H9 (cell line): ENCODE data around the gene ENTPD6. TPM values are rescaled to one million over a fixed set of nuclear protein-coding genes. Genes with fewer than 3 reads are reported as not detected.

Experiments
- DNase-seq: peaks from one replicate; pipeline ENCODE4 v3.0.0-alpha.2; 2017
- H2AFZ ChIP-seq: one replicate; pipeline ENCODE4 v1.6.1; 2013; ENCODE audit warnings: mild to moderate bottlenecking, low read length, control low read depth, moderate library complexity
- H2AK5ac ChIP-seq: 2 replicates; pipeline ENCODE4 v1.6.1; 2013; ENCODE audit warnings: low read length, control low read depth, mixed read lengths; ENCODE audit not compliant: insufficient read length
- H2BK120ac ChIP-seq: one replicate; pipeline ENCODE4 v1.6.1; 2013; ENCODE audit warnings: low read depth, mild to moderate bottlenecking, low read length, control low read depth, inconsistent platforms; ENCODE audit not compliant: poor library complexity, severe bottlenecking
- H2BK12ac ChIP-seq: 2 replicates; pipeline ENCODE4 v1.6.1; 2013; ENCODE audit warnings: low read length, control low read depth, mixed read lengths, low read depth; ENCODE audit not compliant: insufficient read length
- H2BK15ac ChIP-seq: 2 replicates; pipeline ENCODE4 v1.6.1; 2013; ENCODE audit warnings: low read depth, low read length, control low read depth
- H2BK20ac ChIP-seq: one replicate; pipeline ENCODE4 v1.6.1; 2013; ENCODE audit warnings: low read depth, mild to moderate bottlenecking, low read length, control low read depth, inconsistent platforms; ENCODE audit not compliant: poor library complexity, severe bottlenecking
- H2BK5ac ChIP-seq: 2 replicates; pipeline ENCODE4 v1.6.1; 2013; ENCODE audit warnings: low read length, control low read depth, mixed read lengths; ENCODE audit not compliant: insufficient read length
- H3K14ac ChIP-seq: 2 replicates; pipeline ENCODE4 v1.6.1; 2013; ENCODE audit warnings: low read length, control low read depth; ENCODE audit not compliant: insufficient read depth
- H3K18ac ChIP-seq: 2 replicates; pipeline ENCODE4 v1.6.1; 2013; ENCODE audit warnings: low read depth, mild to moderate bottlenecking, mixed read lengths, low read length, control low read depth; ENCODE audit not compliant: insufficient read length
- H3K23ac ChIP-seq: 2 replicates; pipeline ENCODE4 v1.6.1; 2013; ENCODE audit warnings: low read length, control low read depth, mixed read lengths, low read depth; ENCODE audit not compliant: insufficient read length
- H3K23me2 ChIP-seq: 2 replicates; pipeline ENCODE4 v1.6.1; 2013; ENCODE audit warnings: low read depth, mild to moderate bottlenecking, mixed read lengths, low read length, control low read depth; ENCODE audit not compliant: insufficient read length, poor library complexity, severe bottlenecking
- H3K27ac ChIP-seq: 2 replicates; pipeline ENCODE4 v1.5.1; 2013; ENCODE audit warnings: low read length, control low read depth, mixed read lengths, low read depth; ENCODE audit not compliant: insufficient read length
- H3K27me3 ChIP-seq: 2 replicates; pipeline ENCODE4 v1.6.1; 2013; ENCODE audit warnings: low read length, control low read depth, inconsistent platforms; ENCODE audit not compliant: insufficient read depth
- H3K4ac ChIP-seq: 2 replicates; pipeline ENCODE4 v1.6.1; 2013; ENCODE audit warnings: low read depth, mild to moderate bottlenecking, control low read depth, inconsistent platforms, low read length, moderate library complexity
- H3K4me1 ChIP-seq: 2 replicates; pipeline ENCODE4 v1.6.1; 2013; ENCODE audit warnings: low read length, control low read depth, inconsistent platforms; ENCODE audit not compliant: insufficient read depth
- H3K4me2 ChIP-seq: 2 replicates; pipeline ENCODE4 v1.6.1; 2013; ENCODE audit warnings: low read length, control low read depth, mixed read lengths; ENCODE audit not compliant: insufficient read length, insufficient read depth
- H3K56ac ChIP-seq: 2 replicates; pipeline ENCODE4 v1.6.1; 2013; ENCODE audit warnings: low read depth, mild to moderate bottlenecking, mixed read lengths, low read length, control low read depth; ENCODE audit not compliant: insufficient read length
- H3K79me1 ChIP-seq: 2 replicates; pipeline ENCODE4 v1.6.1; 2013; ENCODE audit warnings: low read depth, mild to moderate bottlenecking, moderate library complexity, low read length, control low read depth, inconsistent platforms; ENCODE audit not compliant: insufficient read depth, poor library complexity, severe bottlenecking
- H3K79me2 ChIP-seq: 2 replicates; pipeline ENCODE4 v1.6.1; 2013; ENCODE audit warnings: low read length, control low read depth, inconsistent platforms; ENCODE audit not compliant: insufficient read depth
- H3K9ac ChIP-seq: 2 replicates; pipeline ENCODE4 v1.6.1; 2013; ENCODE audit warnings: low read length, control low read depth, mixed read lengths; ENCODE audit not compliant: insufficient read length; ENCODE audit errors: extremely low read depth
- H3K9me3 ChIP-seq: one replicate; pipeline ENCODE4 v1.6.1; 2013; ENCODE audit warnings: low read depth, low read length, inconsistent platforms; ENCODE audit not compliant: control insufficient read depth
- H3T11ph ChIP-seq: one replicate; pipeline ENCODE4 v1.6.1; 2013; ENCODE audit warnings: mild to moderate bottlenecking, low read length, control low read depth, inconsistent platforms
- H4K20me1 ChIP-seq: one replicate; pipeline ENCODE4 v1.6.1; 2013; ENCODE audit not compliant: control insufficient read depth, insufficient read length, insufficient read depth
- H4K5ac ChIP-seq: 2 replicates; pipeline ENCODE4 v1.6.1; 2013; ENCODE audit warnings: low read depth, mild to moderate bottlenecking, mixed read lengths, low read length, control low read depth; ENCODE audit not compliant: insufficient read length
- H4K8ac ChIP-seq: replicated peaks from 2 replicates; pipeline ENCODE4 v1.6.1; 2013; ENCODE audit warnings: low read length, control low read depth, mixed read lengths, low read depth; ENCODE audit not compliant: insufficient read length
- H4K91ac ChIP-seq: 2 replicates; pipeline ENCODE4 v1.6.1; 2013; ENCODE audit warnings: low read depth, mild to moderate bottlenecking, moderate library complexity, mixed read lengths, low read length, control low read depth; ENCODE audit not compliant: insufficient read length
- H3K27ac Mint-ChIP-seq, 3 experiments: 2 replicates in 2 of 3; 3 replicates in 1 of 3; pipeline ENCODE4 v1.8.0; 2020 to 2021; ENCODE audit warnings: mixed read lengths in 3 of 3, mild to moderate bottlenecking in 1 of 3, moderate library complexity in 1 of 3
- H3K27me3 Mint-ChIP-seq: 2 replicates; pipeline ENCODE4 v1.8.0; 2021; ENCODE audit warnings: low read depth, mild to moderate bottlenecking, moderate library complexity, mixed read lengths
- H3K36me3 Mint-ChIP-seq, 3 experiments: 2 replicates in 2 of 3; 3 replicates in 1 of 3; pipeline ENCODE4 v1.8.0; 2020 to 2021; ENCODE audit warnings: low read depth in 3 of 3, mixed read lengths in 3 of 3; ENCODE audit not compliant: insufficient read depth in 1 of 3
- H3K4me1 Mint-ChIP-seq, 2 experiments: 2 replicates each; pipeline ENCODE4 v1.8.0; 2020; ENCODE audit warnings: mixed read lengths in 2 of 2
- H3K4me3 Mint-ChIP-seq, 2 experiments: 2 replicates in 1 of 2; 3 replicates in 1 of 2; pipeline ENCODE4 v1.8.0; 2020 to 2021; ENCODE audit warnings: mild to moderate bottlenecking in 2 of 2, mixed read lengths in 2 of 2, moderate library complexity in 1 of 2
- H3K9me3 Mint-ChIP-seq, 2 experiments: 2 replicates in 1 of 2; 3 replicates in 1 of 2; pipeline ENCODE4 v1.8.0; 2020; ENCODE audit warnings: mild to moderate bottlenecking in 2 of 2, mixed read lengths in 2 of 2, moderate library complexity in 1 of 2
- CTCF ChIP-seq: fragments of 200-600 bp; sonication (generic); conservative IDR thresholded peaks from 3 replicates; pipeline ENCODE4 v1.8.0; 2021; ENCODE audit warnings: antibody characterized with exemption, mild to moderate bottlenecking
- total RNA-seq: library from RNA; stranded (reverse); gene quantifications from 2 replicates; pipeline ENCODE4 v1.2.1, GENCODE V29; 2021

Gene ENTPD6
- total RNA-seq, 1 experiment from 2014 or later = 57.4 TPM

GRCh38 chr20:25243416-25243979 lies 48.0 kb downstream of the ENTPD6 start:
- DNase-seq = no peak
- Mint-ChIP-seq H3K27me3 (peaks cover 16% of the 10 kb centered on the region), H3K4me3 (no peak overlapping the region), H3K27ac (no peak overlapping the region), H3K9me3 (peaks cover 2 to 6% of the 10 kb centered on the region in 2 experiments; a peak in 3 of 5 replicates), H3K36me3 (peaks cover 0 to 6% (median 0%) of the 10 kb centered on the region in 3 experiments; a peak in 1 of 7 replicates), H3K4me1 (peaks cover 35 to 36% of the 10 kb centered on the region in 2 experiments)
- Histone ChIP-seq H4K5ac (no peak overlapping the region), H3K79me2 (no peaks in the 10 kb centered on the region), H2BK12ac (no peak overlapping the region), H4K8ac (no peak overlapping the region), H4K20me1 (no peaks in the 10 kb centered on the region), H3K4ac (no peak overlapping the region), H3K4me1 (no peaks in the 10 kb centered on the region), H2AK5ac (no peak overlapping the region), H3K18ac (no peak overlapping the region), H2BK5ac (no peak overlapping the region), H3K23me2 (peaks cover 6% of the 10 kb centered on the region), H2BK120ac (no peak overlapping the region), H3K27ac (no peak overlapping the region), H3K9ac (no peak overlapping the region), H3K56ac (no peak overlapping the region), H2AFZ (no peak overlapping the region), H3K79me1 (no peaks in the 10 kb centered on the region), H2BK15ac (no peak overlapping the region), H3K9me3 (no peaks in the 10 kb centered on the region), H3K4me2 (no peak overlapping the region), H3T11ph (no peak overlapping the region), H2BK20ac (no peak overlapping the region), H3K27me3 (no peaks in the 10 kb centered on the region; the same call in 1 of the 2 replicates), H4K91ac (no peak overlapping the region), H3K23ac (no peak overlapping the region), H3K14ac (no peak overlapping the region)
- no peak for TF ChIP-seq CTCF
